Fibroblast of mammary gland (primary cell): Measurements from ENCODE around the gene SFRP2.

Experiments
- DNase-seq: peaks from one replicate; pipeline ENCODE4 v3.0.0-alpha.2; 2010; ENCODE audit warnings: low read depth
- H3K4me3 ChIP-seq: 2 replicates; pipeline ENCODE4 v1.5.1; 2011; ENCODE audit warnings: low read depth, mild to moderate bottlenecking, low read length, moderate library complexity; ENCODE audit not compliant: control insufficient read depth
- TF ChIP-seq, protein P1 (sequence below): conservative IDR thresholded peaks from 2 replicates; pipeline ENCODE4 v1.5.1; 2011; ENCODE audit warnings: low read depth, low read length, inconsistent platforms; ENCODE audit not compliant: control insufficient read depth, insufficient read depth

SFRP2 gene

GRCh38 chr4:153785910-153786721 is 2.8 kb downstream of the SFRP2 start:
- H3K4me3 ChIP-seq, result peak overlapping the region; percentile 60
- DNase-seq, result peak; percentile 70
- TF ChIP-seq, protein P1, sequence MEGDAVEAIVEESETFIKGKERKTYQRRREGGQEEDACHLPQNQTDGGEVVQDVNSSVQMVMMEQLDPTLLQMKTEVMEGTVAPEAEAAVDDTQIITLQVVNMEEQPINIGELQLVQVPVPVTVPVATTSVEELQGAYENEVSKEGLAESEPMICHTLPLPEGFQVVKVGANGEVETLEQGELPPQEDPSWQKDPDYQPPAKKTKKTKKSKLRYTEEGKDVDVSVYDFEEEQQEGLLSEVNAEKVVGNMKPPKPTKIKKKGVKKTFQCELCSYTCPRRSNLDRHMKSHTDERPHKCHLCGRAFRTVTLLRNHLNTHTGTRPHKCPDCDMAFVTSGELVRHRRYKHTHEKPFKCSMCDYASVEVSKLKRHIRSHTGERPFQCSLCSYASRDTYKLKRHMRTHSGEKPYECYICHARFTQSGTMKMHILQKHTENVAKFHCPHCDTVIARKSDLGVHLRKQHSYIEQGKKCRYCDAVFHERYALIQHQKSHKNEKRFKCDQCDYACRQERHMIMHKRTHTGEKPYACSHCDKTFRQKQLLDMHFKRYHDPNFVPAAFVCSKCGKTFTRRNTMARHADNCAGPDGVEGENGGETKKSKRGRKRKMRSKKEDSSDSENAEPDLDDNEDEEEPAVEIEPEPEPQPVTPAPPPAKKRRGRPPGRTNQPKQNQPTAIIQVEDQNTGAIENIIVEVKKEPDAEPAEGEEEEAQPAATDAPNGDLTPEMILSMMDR, result peak; percentile 60

GRCh38 chr4:153784166-153784699 is 4.7 kb downstream of the SFRP2 start:
- DNase-seq, result no peak
- TF ChIP-seq, protein P1, result no peak
- no peak overlapping the region for H3K4me3 ChIP-seq

- peak; percentile 81 for DNase-seq
- no peak overlapping the region for H3K4me3 ChIP-seq
- TF ChIP-seq, protein P1, result no peak
These were observed 6.3 kb downstream of the SFRP2 start for GRCh38 chr4:153782581-153782980.

- peak; percentile 94 for DNase-seq
- TF ChIP-seq, protein P1, result no peak
- H3K4me3 ChIP-seq, result no peak overlapping the region
These were observed 7.0 kb downstream of the SFRP2 start for GRCh38 chr4:153781717-153782416.

- no peak for DNase-seq
- TF ChIP-seq, protein P1, result no peak
- H3K4me3 ChIP-seq, result no peak overlapping the region
These were observed 7.6 kb downstream of the SFRP2 start for GRCh38 chr4:153781280-153781679.

- no peak for DNase-seq
- TF ChIP-seq, protein P1, result no peak
- H3K4me3 ChIP-seq, result no peak overlapping the region
These were observed 8.0 kb downstream of the SFRP2 start for GRCh38 chr4:153780876-153781275.
